ENCODE results near the gene EID2. TPM values are rescaled to one million over a fixed set of nuclear protein-coding genes. Genes with fewer than 3 reads are reported as not detected.

EID2 gene
- total and polyA plus RNA-seq, 2 of the 4 experiments (the other 2 are of a cell fraction), result 5.7 to 9.8 TPM

- BruUV-seq (replicated peaks), result no TSS peak
- no peaks in the 10 kb centered on the region for H3K4me1 ChIP-seq (ENCODE audit: control insufficient read depth, insufficient read depth, low read length)
- H2AK5ac ChIP-seq (ENCODE audit: low read depth, low read length), result no peak overlapping the region
- no peak overlapping the region for H4K8ac ChIP-seq (ENCODE audit: low read depth in 2 of 2, low read length in 2 of 2)
- in situ Hi-C loops (cut with MboI; ENCODE audit: low sequenced_read_pairs), result no loop called here
- 0 out of 2 replicates have a peak, but pooled peaks cover 1% of the 10 kb centered on the region for H3K36me3 ChIP-seq (ENCODE audit: control insufficient read depth, insufficient read depth, low read length)
- H3K4me2 ChIP-seq (ENCODE audit: low read depth, low read length), result no peak overlapping the region
- DNase-seq (no peak), ATAC-seq (ENCODE audit: low read depth) (no peak)
- peaks cover 0 to 2% of the 10 kb centered on the region in 2 experiments; a peak in 2 of 4 replicates for H3K79me1 ChIP-seq (ENCODE audit: low read depth in 1 of 2, low read length in 2 of 2)
- CTCF ChIA-PET, result interaction anchor here (0.6 kb wide), 1 partner anchor 52 kb away, joined by 4 read pairs; no protein-coding TSS in a partner anchor
- dilution Hi-C loops (cut with HindIII; ENCODE audit: low sequenced_read_pairs, unreplicated experiment), result no loop called here
- no peaks in the 10 kb centered on the region for H4K20me1 ChIP-seq (ENCODE audit: insufficient read depth, low read length)
- no peak overlapping the region for H3K14ac ChIP-seq (replicated peaks; ENCODE audit: low read depth, low read length)
- no peak overlapping the region for H4K91ac ChIP-seq (ENCODE audit: insufficient read depth, low read depth, low read length)
- no peak overlapping the region for H3K23ac ChIP-seq (ENCODE audit: low read depth, low read length)
- H3K4ac ChIP-seq (ENCODE audit: low read depth, low read length), result no peak overlapping the region
- intact Hi-C loops (cut with micrococcal nuclease), result no loop called here
- no peaks in the 10 kb centered on the region for H3K9me1 ChIP-seq (ENCODE audit: insufficient read depth, low read length)
- POLR2A ChIA-PET (ENCODE audit: unreplicated experiment), result no interaction called here
- H3K9me3 ChIP-seq (ENCODE audit: control insufficient read depth, insufficient read depth, low read length), result no peaks in the 10 kb centered on the region
- no peak overlapping the region for H2AFZ ChIP-seq (replicated peaks; ENCODE audit: low read length, poor library complexity)
- no peak overlapping the region for H2AK9ac ChIP-seq (replicated peaks; ENCODE audit: low read depth, low read length, poor library complexity)
- H2BK5ac ChIP-seq (ENCODE audit: low read depth, low read length, poor library complexity, severe bottlenecking), result no peak overlapping the region
- H2BK20ac ChIP-seq (ENCODE audit: low read depth, low read length), result no peak overlapping the region
- no peaks in the 10 kb centered on the region; the same call in 1 of the 2 replicates for H3K27me3 ChIP-seq (ENCODE audit: control insufficient read depth, insufficient read depth, low read length)
- no peak overlapping the region for H2BK120ac ChIP-seq (ENCODE audit: low read depth, low read length)
- TF ChIP-seq NFE2L2 (IDR thresholded peaks at IDR 0.05; ENCODE audit: low read depth, low read length) (no peak), POLR2A (IDR thresholded peaks at IDR 0.05; ENCODE audit: low read depth, low read length) (no peak), MAZ (IDR thresholded peaks at IDR 0.05; ENCODE audit: borderline replicate concordance, low read depth, low read length) (no peak), RCOR1 (IDR thresholded peaks at IDR 0.05; ENCODE audit: insufficient replicate concordance, low read length) (no peak), CEBPB (IDR thresholded peaks at IDR 0.05; ENCODE audit: low read depth, low read length) (no peak), RAD21 (IDR thresholded peaks at IDR 0.05; ENCODE audit: low read length) (no peak), FOS (IDR thresholded peaks at IDR 0.05; ENCODE audit: low read depth, low read length) (no peak), MAFK (IDR thresholded peaks at IDR 0.05; ENCODE audit: low read depth, low read length) (no peak), USF2 (IDR thresholded peaks at IDR 0.05; ENCODE audit: low read depth, low read length) (no peak), CHD1 (IDR thresholded peaks at IDR 0.05; ENCODE audit: low read depth, low read length) (no peak), SMC3 (IDR thresholded peaks at IDR 0.05; ENCODE audit: low read depth, low read length) (no peak), RFX5 (IDR thresholded peaks at IDR 0.05; ENCODE audit: low read depth, low read length) (no peak)
- TF ChIP-seq, protein P1, sequence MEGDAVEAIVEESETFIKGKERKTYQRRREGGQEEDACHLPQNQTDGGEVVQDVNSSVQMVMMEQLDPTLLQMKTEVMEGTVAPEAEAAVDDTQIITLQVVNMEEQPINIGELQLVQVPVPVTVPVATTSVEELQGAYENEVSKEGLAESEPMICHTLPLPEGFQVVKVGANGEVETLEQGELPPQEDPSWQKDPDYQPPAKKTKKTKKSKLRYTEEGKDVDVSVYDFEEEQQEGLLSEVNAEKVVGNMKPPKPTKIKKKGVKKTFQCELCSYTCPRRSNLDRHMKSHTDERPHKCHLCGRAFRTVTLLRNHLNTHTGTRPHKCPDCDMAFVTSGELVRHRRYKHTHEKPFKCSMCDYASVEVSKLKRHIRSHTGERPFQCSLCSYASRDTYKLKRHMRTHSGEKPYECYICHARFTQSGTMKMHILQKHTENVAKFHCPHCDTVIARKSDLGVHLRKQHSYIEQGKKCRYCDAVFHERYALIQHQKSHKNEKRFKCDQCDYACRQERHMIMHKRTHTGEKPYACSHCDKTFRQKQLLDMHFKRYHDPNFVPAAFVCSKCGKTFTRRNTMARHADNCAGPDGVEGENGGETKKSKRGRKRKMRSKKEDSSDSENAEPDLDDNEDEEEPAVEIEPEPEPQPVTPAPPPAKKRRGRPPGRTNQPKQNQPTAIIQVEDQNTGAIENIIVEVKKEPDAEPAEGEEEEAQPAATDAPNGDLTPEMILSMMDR (conservative IDR thresholded peaks at IDR 0.05; ENCODE audit: low read depth, low read length), result no peak
- no peak overlapping the region for H3K4me3 ChIP-seq (ENCODE audit: insufficient read depth, low read depth, low read length)
- H4K5ac ChIP-seq (ENCODE audit: low read depth, low read length), result no peak overlapping the region
- H3K56ac ChIP-seq (ENCODE audit: extremely low read depth, insufficient read depth, low read length), result no peak overlapping the region
- H2BK15ac ChIP-seq (ENCODE audit: low read depth, low read length), result no peak overlapping the region
- 93% methylated on average over 5 of the region's 8 CpGs; no CpG with 5 or more reads in 1 of the 2 experiments for WGBS, 2 experiments (ENCODE audit: extremely low coverage in 2 of 2, insufficient read length in 1 of 2)
- H3K18ac ChIP-seq (ENCODE audit: low read depth, low read length), result no peak overlapping the region
- no peak overlapping the region for H3K27ac ChIP-seq (ENCODE audit: insufficient read depth, low read length)
- H3K9ac ChIP-seq (ENCODE audit: low read depth, low read length), result no peak overlapping the region
Observed at GRCh38 chr19:39524495-39524894, 15.5 kb downstream of the EID2 start.

All from IMR-90 (cell line).